Activated T-helper 1 cell treated with Interleukin-2 at 50 U/mL for 16 hours (primary cell): ENCODE results near the gene ADAMTSL4.

Experiments
- DNase-seq: peaks from one replicate; pipeline ENCODE4 v3.0.0-alpha.2; 2020; ENCODE audit warnings: low read depth

The ADAMTSL4 gene

DNA sequence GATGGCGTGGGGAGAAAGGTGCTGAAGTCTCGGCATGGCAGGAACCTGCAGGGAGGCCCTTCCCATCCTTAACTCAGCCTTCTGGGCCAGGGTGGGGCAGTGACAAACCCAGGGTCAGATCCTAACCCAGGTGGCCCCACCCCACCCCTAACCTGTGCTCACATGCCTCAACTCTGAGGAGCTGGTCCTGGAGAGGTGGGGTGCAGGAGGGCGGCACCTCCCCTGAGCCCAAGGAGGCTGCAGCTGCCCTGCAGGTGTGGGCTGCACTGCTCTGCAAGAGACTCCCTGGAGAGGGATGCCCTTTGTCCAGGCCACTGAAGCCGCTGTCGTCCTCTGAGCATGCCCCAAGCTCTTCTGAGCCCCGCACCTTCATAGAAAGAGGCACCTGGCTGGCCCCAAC lies 15.2 kb upstream of the ADAMTSL4 start:
- DNase-seq, result no peak

DNA sequence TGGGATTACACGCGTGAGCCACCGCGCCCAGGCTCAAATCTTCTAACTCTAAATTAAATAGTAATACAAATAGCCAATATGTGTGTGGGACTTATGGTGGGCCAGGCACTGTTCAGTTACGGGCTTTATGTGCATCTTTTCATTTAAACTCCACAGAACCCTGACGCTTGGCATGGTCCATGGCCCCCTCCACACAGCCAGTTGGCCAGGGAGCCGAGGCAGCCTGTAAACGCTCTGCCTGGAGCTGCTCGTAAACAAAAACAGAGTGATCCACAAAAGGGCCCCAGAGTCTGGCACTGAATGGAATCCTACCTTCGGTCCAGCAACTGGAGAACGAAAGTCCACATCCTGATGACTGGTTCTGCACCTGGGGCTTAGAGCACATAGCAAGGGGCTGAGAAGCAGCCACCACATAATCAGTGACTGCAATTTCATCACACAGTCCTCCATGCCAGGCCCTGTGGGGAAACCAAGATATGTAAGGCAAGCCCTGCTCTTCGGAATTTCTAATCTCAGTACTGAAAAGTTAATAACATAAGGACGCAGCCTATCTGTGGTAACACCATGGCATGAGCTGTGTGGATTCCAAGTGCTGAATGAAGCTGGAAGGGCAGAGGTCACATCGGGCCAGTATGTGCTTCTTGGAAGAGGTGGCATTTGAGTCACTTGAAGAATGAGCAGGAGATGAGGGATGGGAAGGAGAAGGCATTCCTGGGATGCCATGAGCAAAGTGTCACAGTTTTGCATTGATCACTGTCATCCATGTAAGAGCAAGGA lies 13.5 kb upstream of the ADAMTSL4 start:
- no peak for DNase-seq

DNA sequence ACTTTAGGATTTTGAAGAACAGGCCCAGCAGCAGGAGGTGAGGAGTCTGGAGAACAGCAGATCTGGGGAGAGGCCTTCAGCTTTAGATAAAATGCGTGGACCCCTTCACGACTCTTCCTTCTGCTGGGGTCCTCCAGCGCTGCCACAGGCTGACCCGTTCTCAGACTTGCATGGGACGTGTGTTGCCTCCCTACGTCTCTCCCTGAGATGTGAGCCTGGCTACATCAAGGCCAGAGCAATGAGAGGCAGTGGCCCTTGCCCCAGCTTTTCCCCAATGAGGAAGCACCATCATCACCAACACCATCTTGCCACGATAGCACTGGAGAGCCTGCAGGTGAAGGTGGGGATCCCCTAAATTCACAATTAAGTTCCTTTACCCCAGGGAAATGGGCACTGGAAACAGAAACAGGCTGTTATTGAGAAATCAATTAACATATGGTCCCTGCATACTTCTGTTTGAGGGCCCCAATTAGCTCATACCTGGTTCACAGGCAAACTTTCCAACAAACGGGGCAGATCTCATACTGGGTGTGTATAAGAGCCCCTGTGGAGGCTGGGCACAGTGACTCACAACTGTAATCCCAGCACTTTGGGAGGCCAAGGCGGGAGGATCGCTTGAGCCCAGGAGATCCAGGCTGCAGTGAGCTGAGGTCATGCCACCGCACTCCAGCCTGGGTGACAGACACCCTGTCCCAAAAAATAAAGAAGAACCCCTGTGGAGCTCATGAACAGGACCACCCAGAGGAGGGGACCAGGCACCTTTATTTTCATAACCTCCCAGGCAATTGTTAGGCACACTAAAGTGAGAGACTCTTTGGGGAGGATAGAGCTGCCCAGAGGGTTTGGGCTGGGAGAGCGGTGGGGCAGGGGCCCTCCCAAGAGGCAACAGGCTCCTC lies 12.1 kb upstream of the ADAMTSL4 start:
- no peak for DNase-seq

- DNase-seq, result no peak
Measured at GRCh38 chr1:150537732-150538684, 11.2 kb upstream of the ADAMTSL4 start.

DNA sequence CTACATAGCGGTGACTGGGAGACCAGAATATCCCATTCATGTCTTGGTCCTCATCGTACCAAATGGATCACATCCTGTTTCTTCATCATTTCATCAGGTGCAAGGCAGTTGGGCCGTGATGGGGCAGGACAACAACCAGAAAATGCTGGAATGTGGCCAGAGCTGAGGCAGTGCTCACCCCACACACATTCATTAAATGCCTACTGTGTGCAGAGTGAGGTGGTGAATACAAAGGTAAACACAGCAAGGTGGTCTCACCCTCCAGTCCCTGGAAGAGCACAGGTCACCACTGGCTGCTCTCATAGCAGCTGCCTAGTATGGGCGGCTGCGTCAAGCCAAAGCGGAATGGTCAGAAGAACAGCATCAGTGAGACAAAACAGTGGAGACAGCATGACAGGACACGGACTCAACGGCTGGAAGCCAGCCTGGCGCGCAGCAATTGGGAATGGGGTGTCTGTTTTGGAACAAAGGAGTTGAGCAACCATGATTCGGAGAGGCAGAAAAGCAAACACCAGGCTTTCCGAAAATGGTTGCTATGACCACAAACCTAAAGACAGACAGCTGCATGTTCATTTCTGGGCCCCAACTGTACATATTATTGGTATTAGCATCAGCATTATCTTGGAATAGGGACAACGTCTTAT lies 5.6 kb upstream of the ADAMTSL4 start:
- DNase-seq, result no peak

- DNase-seq, result no peak
Measured at GRCh38 chr1:150544204-150544603, 5.0 kb upstream of the ADAMTSL4 start.

GRCh38 chr1:150545486-150546032 lies 3.6 kb upstream of the ADAMTSL4 start:
- DNase-seq, result no peak

GRCh38 chr1:150546294-150546937 lies 2.8 kb upstream of the ADAMTSL4 start:
- DNase-seq, result no peak

DNA sequence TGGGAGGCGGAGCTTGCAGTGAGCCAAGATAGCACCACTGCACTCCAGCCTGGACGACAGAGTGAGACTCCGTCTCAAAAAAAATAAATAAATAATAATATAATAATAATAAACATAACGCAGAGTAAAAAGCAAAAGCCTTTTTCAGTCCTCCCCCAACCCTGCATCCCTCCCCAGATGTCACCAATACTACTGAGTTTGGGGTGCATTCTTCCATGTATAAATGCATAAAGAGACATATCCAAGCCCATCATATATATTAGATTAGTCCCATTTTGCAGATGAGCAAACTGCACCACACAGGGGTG lies 930 bp upstream of the ADAMTSL4 start:
- DNase-seq, result no peak

DNA sequence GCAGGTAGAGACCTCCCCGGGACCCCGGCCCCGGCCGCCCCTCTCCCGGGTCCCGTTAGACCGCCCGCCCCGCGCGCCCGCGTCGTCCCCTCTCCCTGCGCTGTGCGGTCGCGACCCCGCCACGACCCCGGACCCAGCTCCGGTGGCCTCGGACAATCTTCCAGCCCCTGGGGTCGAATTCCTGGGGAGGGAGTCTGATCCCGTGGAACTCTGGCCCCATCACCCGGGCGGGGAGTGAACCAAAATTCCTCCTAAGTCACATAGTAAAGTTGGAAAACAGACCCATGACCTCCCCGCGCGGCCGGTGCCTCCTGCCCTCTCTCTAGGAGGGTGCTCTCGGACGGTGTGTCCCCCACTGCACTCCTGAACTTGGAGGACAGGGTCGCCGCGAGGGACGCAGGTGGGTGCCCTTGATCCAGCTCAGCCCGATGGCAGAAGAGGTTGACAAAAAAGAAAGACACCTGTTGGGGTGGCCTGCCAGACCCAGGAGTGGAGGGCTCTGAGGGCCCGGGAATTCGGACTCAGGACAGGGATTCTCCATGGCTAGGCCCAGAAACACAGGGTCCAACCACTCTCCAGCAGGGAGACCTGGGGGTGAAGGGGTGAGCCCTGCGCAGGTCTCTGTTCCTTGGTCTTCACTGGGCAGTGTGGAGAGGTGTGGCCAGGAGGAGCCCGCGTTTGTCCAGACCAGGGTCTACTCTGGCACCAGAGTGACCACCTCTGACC lies 451 bp downstream of the ADAMTSL4 start:
- DNase-seq, result no peak

DNA sequence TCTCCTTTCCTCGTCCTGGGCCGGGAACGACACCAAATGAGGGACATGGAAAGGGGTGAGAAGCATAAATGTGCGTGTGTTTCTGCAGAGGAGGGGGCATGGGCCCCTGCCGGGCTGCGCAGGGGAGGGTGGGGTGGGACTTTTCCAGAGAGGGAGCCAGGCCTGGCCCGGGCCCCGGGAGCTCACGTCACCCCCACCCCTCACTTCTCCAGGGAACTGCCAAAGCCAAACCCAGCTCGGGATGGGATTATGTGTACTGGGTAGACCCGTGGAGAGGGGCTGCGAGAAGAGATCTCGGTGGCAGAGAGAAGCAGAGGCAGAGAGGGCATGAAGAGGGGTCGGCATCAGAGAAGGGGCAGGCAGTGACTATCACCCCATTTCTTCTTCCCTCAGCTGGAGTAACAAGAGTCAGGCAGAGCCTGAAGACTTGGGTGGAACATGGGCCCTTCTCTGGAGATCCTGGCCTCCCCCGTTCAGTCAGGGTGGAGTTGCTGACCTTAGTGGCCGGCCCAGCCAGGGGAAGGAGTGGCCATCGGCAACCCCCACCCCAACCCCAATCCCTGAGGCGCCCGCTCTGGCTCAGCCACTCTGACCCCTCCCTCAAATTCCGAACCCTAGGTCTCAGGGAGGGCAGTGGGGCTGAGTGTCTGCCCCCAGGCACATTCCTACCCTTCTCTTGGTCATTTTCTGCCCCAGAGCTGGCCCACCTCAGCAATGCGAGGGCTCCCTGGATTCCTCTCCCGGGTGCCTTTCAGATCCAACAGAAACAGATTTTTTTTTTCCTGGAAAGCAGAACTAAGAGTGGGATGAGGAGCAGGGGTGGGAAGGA lies 1.2 kb downstream of the ADAMTSL4 start:
- DNase-seq, result no peak

- no peak for DNase-seq
Measured at GRCh38 chr1:150551051-150551783, 2.0 kb downstream of the ADAMTSL4 start.

DNA sequence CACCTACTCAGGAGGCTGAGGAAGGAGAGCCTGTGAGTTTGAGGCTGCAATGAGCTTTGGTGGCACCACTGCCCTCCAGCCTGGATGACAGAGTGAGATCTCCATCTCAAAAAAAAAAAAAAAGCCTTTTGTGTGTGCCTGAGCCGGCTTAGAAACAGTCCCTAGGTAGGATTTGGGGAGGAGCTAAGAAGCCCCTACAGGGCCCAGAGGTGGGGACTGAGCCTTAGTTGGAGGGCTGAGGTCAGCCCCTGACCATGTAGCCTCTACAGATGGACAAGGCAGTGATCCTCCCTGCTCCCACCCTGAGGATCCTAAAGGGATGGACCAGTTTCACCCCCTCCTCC lies 2.5 kb downstream of the ADAMTSL4 start:
- DNase-seq, result no peak

DNA sequence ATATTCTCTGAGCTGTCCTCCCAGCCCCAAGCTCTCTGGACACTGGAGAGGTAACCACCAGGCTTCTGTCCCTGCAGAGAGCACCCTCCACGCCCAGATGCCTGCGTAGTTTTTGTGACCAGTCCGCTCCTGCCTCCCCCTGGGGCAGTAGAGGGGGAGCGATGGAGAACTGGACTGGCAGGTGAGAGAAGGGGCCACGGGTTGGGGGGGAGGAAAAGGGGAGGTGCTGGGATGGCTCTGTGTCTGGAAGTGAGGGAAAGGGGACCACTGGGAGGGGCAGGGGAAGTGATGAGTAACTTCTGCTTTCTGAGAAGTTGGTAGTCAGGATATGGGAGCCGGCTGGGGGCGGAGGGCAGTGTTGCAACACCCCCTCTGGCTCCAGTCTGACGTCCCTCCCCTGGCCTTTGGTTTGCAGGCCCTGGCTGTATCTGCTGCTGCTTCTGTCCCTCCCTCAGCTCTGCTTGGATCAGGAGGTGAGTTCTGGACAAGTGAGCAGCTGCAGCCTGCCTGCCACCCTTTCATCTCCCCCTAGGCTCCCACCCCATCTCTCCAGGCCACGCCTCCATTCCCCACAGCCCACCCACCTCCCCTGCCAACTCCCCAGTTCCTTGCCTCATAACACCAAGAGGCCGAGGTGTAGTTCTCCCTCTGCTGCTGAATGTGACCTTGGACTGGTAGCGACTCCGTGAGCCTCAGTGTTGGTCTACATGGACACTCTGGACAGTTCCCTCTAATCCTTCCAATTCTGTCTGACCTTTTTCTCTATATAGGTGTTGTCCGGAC lies 3.1 kb downstream of the ADAMTSL4 start:
- DNase-seq, result no peak

GRCh38 chr1:150552911-150553289 lies 3.7 kb downstream of the ADAMTSL4 start:
- no peak for DNase-seq

DNA sequence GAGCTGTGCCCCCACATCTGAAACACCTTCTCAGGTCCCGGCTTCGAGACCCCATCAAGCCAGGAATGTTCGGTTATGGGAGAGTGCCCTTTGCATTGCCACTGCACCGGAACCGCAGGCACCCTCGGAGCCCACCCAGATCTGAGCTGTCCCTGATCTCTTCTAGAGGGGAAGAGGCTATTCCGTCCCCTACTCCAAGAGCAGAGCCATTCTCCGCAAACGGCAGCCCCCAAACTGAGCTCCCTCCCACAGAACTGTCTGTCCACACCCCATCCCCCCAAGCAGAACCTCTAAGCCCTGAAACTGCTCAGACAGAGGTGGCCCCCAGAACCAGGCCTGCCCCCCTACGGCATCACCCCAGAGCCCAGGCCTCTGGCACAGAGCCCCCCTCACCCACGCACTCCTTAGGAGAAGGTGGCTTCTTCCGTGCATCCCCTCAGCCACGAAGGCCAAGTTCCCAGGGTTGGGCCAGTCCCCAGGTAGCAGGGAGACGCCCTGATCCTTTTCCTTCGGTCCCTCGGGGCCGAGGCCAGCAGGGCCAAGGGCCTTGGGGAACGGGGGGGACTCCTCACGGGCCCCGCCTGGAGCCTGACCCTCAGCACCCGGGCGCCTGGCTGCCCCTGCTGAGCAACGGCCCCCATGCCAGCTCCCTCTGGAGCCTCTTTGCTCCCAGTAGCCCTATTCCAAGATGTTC lies 4.3 kb downstream of the ADAMTSL4 start:
- DNase-seq, result no peak

DNA sequence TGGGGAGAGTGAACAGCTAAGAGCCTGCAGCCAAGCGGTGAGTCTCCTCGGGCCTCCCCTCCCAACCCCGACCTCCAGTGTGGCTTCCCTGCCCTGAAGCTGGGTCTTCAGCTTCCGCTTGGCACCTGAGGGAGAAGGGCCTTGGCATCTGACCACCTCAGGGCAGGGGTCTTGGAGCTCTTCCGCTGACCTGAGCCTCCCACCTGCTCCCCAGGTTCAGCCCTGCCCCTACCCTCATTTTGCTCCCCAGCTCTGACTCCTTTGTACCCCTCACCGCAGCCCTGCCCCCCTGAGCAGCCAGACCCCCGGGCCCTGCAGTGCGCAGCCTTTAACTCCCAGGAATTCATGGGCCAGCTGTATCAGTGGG lies 4.9 kb downstream of the ADAMTSL4 start:
- DNase-seq, result no peak
